H9 (cell line): ENCODE results near the gene FAM76A. TPM values are rescaled to one million over a fixed set of nuclear protein-coding genes. Genes with fewer than 3 reads are reported as not detected.

Experiments used
- DNase-seq: peaks from one replicate; pipeline ENCODE4 v3.0.0-alpha.2; 2017
- H2AFZ ChIP-seq: one replicate; pipeline ENCODE4 v1.6.1; 2013; ENCODE audit warnings: mild to moderate bottlenecking, low read length, control low read depth, moderate library complexity
- H2AK5ac ChIP-seq: 2 replicates; pipeline ENCODE4 v1.6.1; 2013; ENCODE audit warnings: low read length, control low read depth, mixed read lengths; ENCODE audit not compliant: insufficient read length
- H2BK120ac ChIP-seq: one replicate; pipeline ENCODE4 v1.6.1; 2013; ENCODE audit warnings: low read depth, mild to moderate bottlenecking, low read length, control low read depth, inconsistent platforms; ENCODE audit not compliant: poor library complexity, severe bottlenecking
- H2BK12ac ChIP-seq: 2 replicates; pipeline ENCODE4 v1.6.1; 2013; ENCODE audit warnings: low read length, control low read depth, mixed read lengths, low read depth; ENCODE audit not compliant: insufficient read length
- H2BK15ac ChIP-seq: 2 replicates; pipeline ENCODE4 v1.6.1; 2013; ENCODE audit warnings: low read depth, low read length, control low read depth
- H2BK20ac ChIP-seq: one replicate; pipeline ENCODE4 v1.6.1; 2013; ENCODE audit warnings: low read depth, mild to moderate bottlenecking, low read length, control low read depth, inconsistent platforms; ENCODE audit not compliant: poor library complexity, severe bottlenecking
- H2BK5ac ChIP-seq: 2 replicates; pipeline ENCODE4 v1.6.1; 2013; ENCODE audit warnings: low read length, control low read depth, mixed read lengths; ENCODE audit not compliant: insufficient read length
- H3K14ac ChIP-seq: 2 replicates; pipeline ENCODE4 v1.6.1; 2013; ENCODE audit warnings: low read length, control low read depth; ENCODE audit not compliant: insufficient read depth
- H3K18ac ChIP-seq: 2 replicates; pipeline ENCODE4 v1.6.1; 2013; ENCODE audit warnings: low read depth, mild to moderate bottlenecking, mixed read lengths, low read length, control low read depth; ENCODE audit not compliant: insufficient read length
- H3K23ac ChIP-seq: 2 replicates; pipeline ENCODE4 v1.6.1; 2013; ENCODE audit warnings: low read length, control low read depth, mixed read lengths, low read depth; ENCODE audit not compliant: insufficient read length
- H3K23me2 ChIP-seq: 2 replicates; pipeline ENCODE4 v1.6.1; 2013; ENCODE audit warnings: low read depth, mild to moderate bottlenecking, mixed read lengths, low read length, control low read depth; ENCODE audit not compliant: insufficient read length, poor library complexity, severe bottlenecking
- H3K27ac ChIP-seq: 2 replicates; pipeline ENCODE4 v1.5.1; 2013; ENCODE audit warnings: low read length, control low read depth, mixed read lengths, low read depth; ENCODE audit not compliant: insufficient read length
- H3K27me3 ChIP-seq: 2 replicates; pipeline ENCODE4 v1.6.1; 2013; ENCODE audit warnings: low read length, control low read depth, inconsistent platforms; ENCODE audit not compliant: insufficient read depth
- H3K4ac ChIP-seq: 2 replicates; pipeline ENCODE4 v1.6.1; 2013; ENCODE audit warnings: low read depth, mild to moderate bottlenecking, control low read depth, inconsistent platforms, low read length, moderate library complexity
- H3K4me1 ChIP-seq: 2 replicates; pipeline ENCODE4 v1.6.1; 2013; ENCODE audit warnings: low read length, control low read depth, inconsistent platforms; ENCODE audit not compliant: insufficient read depth
- H3K4me2 ChIP-seq: 2 replicates; pipeline ENCODE4 v1.6.1; 2013; ENCODE audit warnings: low read length, control low read depth, mixed read lengths; ENCODE audit not compliant: insufficient read length, insufficient read depth
- H3K56ac ChIP-seq: 2 replicates; pipeline ENCODE4 v1.6.1; 2013; ENCODE audit warnings: low read depth, mild to moderate bottlenecking, mixed read lengths, low read length, control low read depth; ENCODE audit not compliant: insufficient read length
- H3K79me1 ChIP-seq: 2 replicates; pipeline ENCODE4 v1.6.1; 2013; ENCODE audit warnings: low read depth, mild to moderate bottlenecking, moderate library complexity, low read length, control low read depth, inconsistent platforms; ENCODE audit not compliant: insufficient read depth, poor library complexity, severe bottlenecking
- H3K79me2 ChIP-seq: 2 replicates; pipeline ENCODE4 v1.6.1; 2013; ENCODE audit warnings: low read length, control low read depth, inconsistent platforms; ENCODE audit not compliant: insufficient read depth
- H3K9ac ChIP-seq: 2 replicates; pipeline ENCODE4 v1.6.1; 2013; ENCODE audit warnings: low read length, control low read depth, mixed read lengths; ENCODE audit not compliant: insufficient read length; ENCODE audit errors: extremely low read depth
- H3K9me3 ChIP-seq: one replicate; pipeline ENCODE4 v1.6.1; 2013; ENCODE audit warnings: low read depth, low read length, inconsistent platforms; ENCODE audit not compliant: control insufficient read depth
- H3T11ph ChIP-seq: one replicate; pipeline ENCODE4 v1.6.1; 2013; ENCODE audit warnings: mild to moderate bottlenecking, low read length, control low read depth, inconsistent platforms
- H4K20me1 ChIP-seq: one replicate; pipeline ENCODE4 v1.6.1; 2013; ENCODE audit not compliant: control insufficient read depth, insufficient read length, insufficient read depth
- H4K5ac ChIP-seq: 2 replicates; pipeline ENCODE4 v1.6.1; 2013; ENCODE audit warnings: low read depth, mild to moderate bottlenecking, mixed read lengths, low read length, control low read depth; ENCODE audit not compliant: insufficient read length
- H4K8ac ChIP-seq: replicated peaks from 2 replicates; pipeline ENCODE4 v1.6.1; 2013; ENCODE audit warnings: low read length, control low read depth, mixed read lengths, low read depth; ENCODE audit not compliant: insufficient read length
- H4K91ac ChIP-seq: 2 replicates; pipeline ENCODE4 v1.6.1; 2013; ENCODE audit warnings: low read depth, mild to moderate bottlenecking, moderate library complexity, mixed read lengths, low read length, control low read depth; ENCODE audit not compliant: insufficient read length
- H3K27ac Mint-ChIP-seq, 3 experiments: 2 replicates in 2 of 3; 3 replicates in 1 of 3; pipeline ENCODE4 v1.8.0; 2020 to 2021; ENCODE audit warnings: mixed read lengths in 3 of 3, mild to moderate bottlenecking in 1 of 3, moderate library complexity in 1 of 3
- H3K27me3 Mint-ChIP-seq: 2 replicates; pipeline ENCODE4 v1.8.0; 2021; ENCODE audit warnings: low read depth, mild to moderate bottlenecking, moderate library complexity, mixed read lengths
- H3K36me3 Mint-ChIP-seq, 3 experiments: 2 replicates in 2 of 3; 3 replicates in 1 of 3; pipeline ENCODE4 v1.8.0; 2020 to 2021; ENCODE audit warnings: low read depth in 3 of 3, mixed read lengths in 3 of 3; ENCODE audit not compliant: insufficient read depth in 1 of 3
- H3K4me1 Mint-ChIP-seq, 2 experiments: 2 replicates each; pipeline ENCODE4 v1.8.0; 2020; ENCODE audit warnings: mixed read lengths in 2 of 2
- H3K4me3 Mint-ChIP-seq, 2 experiments: 2 replicates in 1 of 2; 3 replicates in 1 of 2; pipeline ENCODE4 v1.8.0; 2020 to 2021; ENCODE audit warnings: mild to moderate bottlenecking in 2 of 2, mixed read lengths in 2 of 2, moderate library complexity in 1 of 2
- H3K9me3 Mint-ChIP-seq, 2 experiments: 2 replicates in 1 of 2; 3 replicates in 1 of 2; pipeline ENCODE4 v1.8.0; 2020; ENCODE audit warnings: mild to moderate bottlenecking in 2 of 2, mixed read lengths in 2 of 2, moderate library complexity in 1 of 2
- WGBS: extraction: QIAGEN DNeasy Blood & Tissue Kit; methylation state at CpG from one replicate; pipeline ENCODE4 v1.1.7; 2013; ENCODE audit warnings: missing lambda C conversion rate, low lambda C conversion rate, mixed read lengths; ENCODE audit not compliant: insufficient read length; ENCODE audit errors: extremely low coverage; 5-methylcytosine and 5-hydroxymethylcytosine counted together
- total RNA-seq: library from RNA; stranded (reverse); gene quantifications from 2 replicates; pipeline ENCODE4 v1.2.1, GENCODE V29; 2021
- TF ChIP-seq, protein P1 (sequence below): fragments of 200-600 bp; sonication (generic); conservative IDR thresholded peaks from 3 replicates; pipeline ENCODE4 v1.8.0; 2021; ENCODE audit warnings: antibody characterized with exemption, mild to moderate bottlenecking

Gene FAM76A
- total RNA-seq, 1 experiment from 2014 or later: 10.6 TPM

GRCh38 chr1:27772036-27772931, 46.5 kb downstream of the FAM76A start:
- no peak overlapping the region for H4K91ac ChIP-seq
- H3K27me3 Mint-ChIP-seq: no peaks in the 10 kb centered on the region

More at GRCh38 chr1:27772036-27772931, 46.5 kb downstream of the FAM76A start:
- no peak overlapping the region for H3K56ac ChIP-seq
- H2AK5ac ChIP-seq: no peak overlapping the region
- peak overlapping the region in 2 of 3 experiments; percentile 85 to 93; a peak in 5 of 7 replicates for H3K27ac Mint-ChIP-seq
- H3K18ac ChIP-seq: no peak overlapping the region
- no peak overlapping the region for H2BK15ac ChIP-seq
- H3K14ac ChIP-seq: no peak overlapping the region
- H4K20me1 ChIP-seq: no peaks in the 10 kb centered on the region
- WGBS: 100% methylated on average over 3 of the region's 18 CpGs
- no peak overlapping the region for H2BK5ac ChIP-seq
- peak overlapping the region; percentile 88 to 92 for H3K4me3 Mint-ChIP-seq
- peak overlapping the region; percentile 14 for H3K9ac ChIP-seq
- H3K9me3 Mint-ChIP-seq: no peaks in the 10 kb centered on the region; a peak in 1 of 5 replicates
- no peak overlapping the region for H3K23ac ChIP-seq
- TF ChIP-seq, protein P1, sequence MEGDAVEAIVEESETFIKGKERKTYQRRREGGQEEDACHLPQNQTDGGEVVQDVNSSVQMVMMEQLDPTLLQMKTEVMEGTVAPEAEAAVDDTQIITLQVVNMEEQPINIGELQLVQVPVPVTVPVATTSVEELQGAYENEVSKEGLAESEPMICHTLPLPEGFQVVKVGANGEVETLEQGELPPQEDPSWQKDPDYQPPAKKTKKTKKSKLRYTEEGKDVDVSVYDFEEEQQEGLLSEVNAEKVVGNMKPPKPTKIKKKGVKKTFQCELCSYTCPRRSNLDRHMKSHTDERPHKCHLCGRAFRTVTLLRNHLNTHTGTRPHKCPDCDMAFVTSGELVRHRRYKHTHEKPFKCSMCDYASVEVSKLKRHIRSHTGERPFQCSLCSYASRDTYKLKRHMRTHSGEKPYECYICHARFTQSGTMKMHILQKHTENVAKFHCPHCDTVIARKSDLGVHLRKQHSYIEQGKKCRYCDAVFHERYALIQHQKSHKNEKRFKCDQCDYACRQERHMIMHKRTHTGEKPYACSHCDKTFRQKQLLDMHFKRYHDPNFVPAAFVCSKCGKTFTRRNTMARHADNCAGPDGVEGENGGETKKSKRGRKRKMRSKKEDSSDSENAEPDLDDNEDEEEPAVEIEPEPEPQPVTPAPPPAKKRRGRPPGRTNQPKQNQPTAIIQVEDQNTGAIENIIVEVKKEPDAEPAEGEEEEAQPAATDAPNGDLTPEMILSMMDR: no peak
- H3K23me2 ChIP-seq: peaks cover 7% of the 10 kb centered on the region
- H3K4me1 ChIP-seq: no peaks in the 10 kb centered on the region
- H3K4me2 ChIP-seq: peak overlapping the region; percentile 66
- peak overlapping the region; percentile 1 for H3T11ph ChIP-seq
- no peak overlapping the region for H2AFZ ChIP-seq
- no peak overlapping the region for H3K4ac ChIP-seq
- H4K8ac ChIP-seq: no peak overlapping the region
- H3K36me3 Mint-ChIP-seq: no peaks in the 10 kb centered on the region; a peak in 1 of 7 replicates
- no peak overlapping the region for H3K27ac ChIP-seq
- no peak overlapping the region for H2BK120ac ChIP-seq
- no peaks in the 10 kb centered on the region for H3K9me3 ChIP-seq
- H2BK12ac ChIP-seq: no peak overlapping the region
- no peaks in the 10 kb centered on the region for H3K79me2 ChIP-seq
- H2BK20ac ChIP-seq: no peak overlapping the region
- no peak overlapping the region for H4K5ac ChIP-seq
- H3K4me1 Mint-ChIP-seq: peaks cover 9 to 13% of the 10 kb centered on the region in 2 experiments
- no peaks in the 10 kb centered on the region; the same call in 1 of the 2 replicates for H3K27me3 ChIP-seq
- no peaks in the 10 kb centered on the region for H3K79me1 ChIP-seq
- DNase-seq: no peak
